ENCODE data around the gene IRF4. TPM values are rescaled to one million over a fixed set of nuclear protein-coding genes. Genes with fewer than 3 reads are reported as not detected.

IRF4 gene
- total RNA-seq, 4 donors from 2014 or later = 6.6 to 21.2 (median 8.8) TPM

DNA sequence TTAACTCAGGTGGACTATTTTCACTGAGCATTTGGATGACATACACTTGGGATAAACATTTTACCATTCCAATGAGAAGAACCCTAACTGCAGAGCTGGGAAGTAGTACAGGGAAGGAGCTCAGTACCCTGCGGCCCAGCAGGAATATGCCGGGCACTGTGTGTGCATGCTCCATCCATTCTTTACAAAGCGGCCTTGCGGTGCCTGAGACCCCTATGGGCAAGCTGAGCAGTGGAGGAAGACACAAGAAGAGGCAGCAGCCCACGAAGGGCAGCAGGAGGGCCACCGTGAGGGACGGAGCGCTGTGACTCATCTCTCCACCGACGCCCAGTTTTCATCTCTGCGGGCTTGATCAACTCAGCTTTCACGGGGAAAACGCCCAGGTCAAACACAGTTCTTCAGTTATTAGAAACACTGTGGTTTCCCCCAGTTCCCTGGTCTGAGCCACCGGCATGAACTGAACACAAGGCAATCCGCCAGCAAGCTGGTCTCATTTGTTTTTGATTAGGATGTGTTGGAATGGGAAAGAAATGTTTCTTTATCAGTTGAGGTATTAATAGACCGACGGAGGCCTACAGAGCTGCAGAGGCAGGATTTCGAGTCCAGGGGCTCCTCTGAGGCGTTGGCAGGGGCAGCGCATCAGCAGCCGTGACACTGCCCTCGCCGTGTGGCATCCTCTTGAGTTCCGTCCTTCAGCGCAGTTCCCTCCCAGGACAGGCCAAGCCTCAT lies 44.9 kb downstream of the IRF4 start:
- WGBS, 2 donors = 65 to 80% methylated on average over 25 of the region's 25 CpGs
- DNase-seq (ENCODE audit: low spot score in 2 of 2) = peak; percentile 56 to 88

DNA sequence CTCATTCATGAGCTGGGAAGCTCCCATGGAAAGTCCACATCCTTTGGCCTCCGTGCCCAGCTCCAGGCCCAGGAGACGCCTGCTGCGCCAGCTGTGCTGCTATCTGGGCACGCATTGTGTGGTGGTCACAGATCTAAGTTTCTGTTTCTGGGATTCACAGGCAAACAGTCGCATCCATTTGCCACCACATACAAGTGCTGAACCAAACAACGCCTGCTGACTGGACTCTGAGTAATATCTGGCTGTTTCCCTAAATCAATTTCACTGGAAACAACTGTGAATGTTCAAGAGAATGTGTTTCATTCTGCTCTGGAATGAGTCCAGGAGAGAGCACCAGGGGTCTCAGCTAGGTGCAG lies 45.5 kb downstream of the IRF4 start:
- intact Hi-C loops (cut with DNase I; ENCODE audit: low total_unique reads) = loop anchor here (5.0 kb wide), 1 partner anchor 1120 kb away; no protein-coding TSS in a partner anchor
- no peak overlapping the region for H3K4me3 ChIP-seq (ENCODE audit: low read depth, poor library complexity, severe bottlenecking)
- 87 to 90% methylated on average over 6 of the region's 6 CpGs for WGBS, 2 donors
- no peak for TF ChIP-seq POLR2A (IDR thresholded peaks at IDR 0.05)
- TF ChIP-seq, protein P1, sequence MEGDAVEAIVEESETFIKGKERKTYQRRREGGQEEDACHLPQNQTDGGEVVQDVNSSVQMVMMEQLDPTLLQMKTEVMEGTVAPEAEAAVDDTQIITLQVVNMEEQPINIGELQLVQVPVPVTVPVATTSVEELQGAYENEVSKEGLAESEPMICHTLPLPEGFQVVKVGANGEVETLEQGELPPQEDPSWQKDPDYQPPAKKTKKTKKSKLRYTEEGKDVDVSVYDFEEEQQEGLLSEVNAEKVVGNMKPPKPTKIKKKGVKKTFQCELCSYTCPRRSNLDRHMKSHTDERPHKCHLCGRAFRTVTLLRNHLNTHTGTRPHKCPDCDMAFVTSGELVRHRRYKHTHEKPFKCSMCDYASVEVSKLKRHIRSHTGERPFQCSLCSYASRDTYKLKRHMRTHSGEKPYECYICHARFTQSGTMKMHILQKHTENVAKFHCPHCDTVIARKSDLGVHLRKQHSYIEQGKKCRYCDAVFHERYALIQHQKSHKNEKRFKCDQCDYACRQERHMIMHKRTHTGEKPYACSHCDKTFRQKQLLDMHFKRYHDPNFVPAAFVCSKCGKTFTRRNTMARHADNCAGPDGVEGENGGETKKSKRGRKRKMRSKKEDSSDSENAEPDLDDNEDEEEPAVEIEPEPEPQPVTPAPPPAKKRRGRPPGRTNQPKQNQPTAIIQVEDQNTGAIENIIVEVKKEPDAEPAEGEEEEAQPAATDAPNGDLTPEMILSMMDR (IDR thresholded peaks at IDR 0.05) = no peak
- no peak for DNase-seq (ENCODE audit: low spot score in 2 of 2)

More for the DNA sequence above, 44.9 kb downstream of the IRF4 start:
- intact Hi-C loops (cut with DNase I; ENCODE audit: low total_unique reads) = loop anchor here (5.0 kb wide), 1 partner anchor 1121 kb away; no protein-coding TSS in a partner anchor
- TF ChIP-seq, protein P1 (IDR thresholded peaks at IDR 0.05) = no peak
- no peak for TF ChIP-seq POLR2A (IDR thresholded peaks at IDR 0.05)
- no peak overlapping the region for H3K4me3 ChIP-seq (ENCODE audit: low read depth, poor library complexity, severe bottlenecking)

GRCh38 chr6:438634-439170 lies 47.1 kb downstream of the IRF4 start:
- H3K4me3 ChIP-seq (ENCODE audit: low read depth, poor library complexity, severe bottlenecking) = no peak overlapping the region
- peak in 1 of 2 donors; percentile 79 for DNase-seq (ENCODE audit: low spot score in 2 of 2)
- intact Hi-C loops (cut with DNase I; ENCODE audit: low total_unique reads) = loop anchor here (5.0 kb wide), 1 partner anchor 1119 kb away; no protein-coding TSS in a partner anchor
- WGBS, 2 donors = 79 to 83% methylated on average over 12 of the region's 12 CpGs
- TF ChIP-seq POLR2A (IDR thresholded peaks at IDR 0.05) = no peak
- TF ChIP-seq, protein P1 (IDR thresholded peaks at IDR 0.05) = no peak

DNA sequence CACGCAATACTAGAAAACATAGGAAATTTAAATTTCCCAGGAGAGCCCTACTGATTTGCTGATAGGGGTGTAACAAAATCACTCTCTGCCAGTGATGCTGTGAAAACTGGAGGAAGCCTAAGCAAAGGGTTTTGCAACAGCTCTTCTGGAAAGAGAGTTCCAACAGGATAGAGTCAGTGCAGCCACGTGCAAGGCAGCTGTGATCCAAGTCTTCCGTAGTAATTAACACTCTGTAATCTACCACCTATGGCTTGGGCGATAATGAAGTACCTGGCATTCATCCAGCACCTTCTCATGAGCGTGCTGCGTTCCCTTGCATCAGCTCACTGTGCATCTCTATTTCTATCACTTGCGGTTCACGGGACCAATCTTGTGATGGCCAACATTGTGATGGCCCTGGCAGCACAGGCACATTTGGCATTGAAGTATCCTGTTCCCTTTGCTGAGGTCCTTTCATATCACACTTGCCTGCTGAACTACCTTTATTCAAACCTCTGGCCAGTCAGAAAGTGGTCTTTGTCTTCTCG lies 48.2 kb downstream of the IRF4 start:
- no peak overlapping the region for H3K4me3 ChIP-seq (ENCODE audit: low read depth, poor library complexity, severe bottlenecking)
- intact Hi-C loops (cut with DNase I; ENCODE audit: low total_unique reads) = loop anchor here (5.0 kb wide), 1 partner anchor 1118 kb away; no protein-coding TSS in a partner anchor
- peak in 1 of 2 donors; percentile 83 for DNase-seq (ENCODE audit: low spot score in 2 of 2)
- 56 to 64% methylated on average over 9 of the region's 9 CpGs for WGBS, 2 donors
- no peak for TF ChIP-seq POLR2A (IDR thresholded peaks at IDR 0.05)
- TF ChIP-seq, protein P1 (IDR thresholded peaks at IDR 0.05) = no peak

GRCh38 chr6:441126-441920 lies 49.8 kb downstream of the IRF4 start:
- intact Hi-C loops (cut with DNase I; ENCODE audit: low total_unique reads) = no loop called here
- no peak overlapping the region for H3K4me3 ChIP-seq (ENCODE audit: low read depth, poor library complexity, severe bottlenecking)
- TF ChIP-seq, protein P1 (IDR thresholded peaks at IDR 0.05) = no peak
- TF ChIP-seq POLR2A (IDR thresholded peaks at IDR 0.05) = no peak
- DNase-seq (ENCODE audit: low spot score in 2 of 2) = peak in 1 of 2 donors; percentile 68
- 85 to 89% methylated on average over 12 of the region's 12 CpGs for WGBS, 2 donors
